ENCODE results near the gene ITGA8.

GRCh38 chr10:15531927-15532722 lies 187.6 kb downstream of the ITGA8 start:
- no peak for TF ChIP-seq GATA3 (IDR thresholded peaks at IDR 0.05; ENCODE audit: low read depth, low read length)
- TF ChIP-seq GATA2 (IDR thresholded peaks at IDR 0.05; ENCODE audit: low read depth, low read length): no peak
